ENCODE results near the gene ATP6V1F.

ATP6V1F gene

GRCh38 chr7:128869138-128869943 lies 6.7 kb downstream of the ATP6V1F start:
- FAIRE-seq: no peak

- no peak for FAIRE-seq
Measured at GRCh38 chr7:128869944-128870285, 7.3 kb downstream of the ATP6V1F start.

- no peak for FAIRE-seq
Measured at GRCh38 chr7:128871050-128871449, 8.4 kb downstream of the ATP6V1F start.

GRCh38 chr7:128872394-128872824 lies 9.8 kb downstream of the ATP6V1F start:
- FAIRE-seq: no peak

- FAIRE-seq: no peak
Measured at GRCh38 chr7:128873234-128873633, 10.6 kb downstream of the ATP6V1F start.

GRCh38 chr7:128874140-128875031 lies 11.7 kb downstream of the ATP6V1F start:
- FAIRE-seq: no peak

- no peak for FAIRE-seq
Measured at GRCh38 chr7:128875523-128875948, 12.9 kb downstream of the ATP6V1F start.

- FAIRE-seq: no peak
Measured at GRCh38 chr7:128876127-128876526, 13.5 kb downstream of the ATP6V1F start.

GRCh38 chr7:128876586-128876977 lies 13.9 kb downstream of the ATP6V1F start:
- FAIRE-seq: no peak

- FAIRE-seq: no peak
Measured at GRCh38 chr7:128876978-128877755, 14.5 kb downstream of the ATP6V1F start.

GRCh38 chr7:128877756-128878120 lies 15.1 kb downstream of the ATP6V1F start:
- no peak for FAIRE-seq

GRCh38 chr7:128878226-128879105 lies 15.8 kb downstream of the ATP6V1F start:
- FAIRE-seq: no peak

- FAIRE-seq: no peak
Measured at GRCh38 chr7:128879461-128879938, 16.8 kb downstream of the ATP6V1F start.

- no peak for FAIRE-seq
Measured at GRCh38 chr7:128879939-128880746, 17.5 kb downstream of the ATP6V1F start.

GRCh38 chr7:128880791-128881457 lies 18.3 kb downstream of the ATP6V1F start:
- FAIRE-seq: no peak

- no peak for FAIRE-seq
Measured at GRCh38 chr7:128881458-128882125, 18.9 kb downstream of the ATP6V1F start.

GRCh38 chr7:128882134-128882533 lies 19.5 kb downstream of the ATP6V1F start:
- FAIRE-seq: no peak

GRCh38 chr7:128883622-128884448 lies 21.2 kb downstream of the ATP6V1F start:
- no peak for FAIRE-seq

Measured in islet of Langerhans (tissue), 1 donor.